Measurements from ENCODE around the gene CIB4.

CIB4 gene

DNA sequence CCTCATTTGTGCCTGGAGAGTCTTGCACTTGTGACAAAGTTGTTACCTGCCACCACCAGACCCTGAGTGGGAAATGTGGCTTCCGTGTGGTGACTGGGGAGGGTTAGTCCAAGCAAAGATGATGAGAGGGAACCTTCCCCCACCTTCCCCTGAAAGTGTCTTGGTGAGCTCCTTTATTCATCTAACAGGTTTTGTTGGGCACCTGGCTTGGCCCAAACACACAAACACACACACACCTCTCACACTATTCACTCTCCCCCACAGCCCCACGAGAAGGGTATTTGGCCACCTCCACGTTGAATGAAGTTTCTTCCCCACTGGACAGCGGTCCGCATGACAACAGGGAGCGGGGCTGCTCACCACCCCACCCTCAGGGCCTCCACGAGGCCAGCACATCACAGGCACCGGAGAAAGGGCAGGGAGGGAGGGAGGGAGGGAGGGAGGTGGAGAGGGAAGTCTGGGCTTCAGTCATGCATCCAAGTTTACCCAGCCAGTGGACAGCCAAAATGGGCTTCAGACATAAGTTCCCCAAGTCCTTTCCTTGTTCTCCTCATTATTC lies 1.4 kb downstream of the CIB4 start:
- no peak for ATAC-seq
- TF ChIP-seq CSDC2 (CRISPR knock-in tag; IDR thresholded peaks at IDR 0.05) (no peak), TOX (CRISPR knock-in tag; IDR thresholded peaks at IDR 0.05; ENCODE audit: borderline replicate concordance) (no peak), POU6F1 (CRISPR knock-in tag; IDR thresholded peaks at IDR 0.05; ENCODE audit: borderline replicate concordance, low read depth) (no peak), BACH2 (CRISPR knock-in tag; IDR thresholded peaks at IDR 0.05; ENCODE audit: borderline replicate concordance) (no peak), PPARA (CRISPR knock-in tag; IDR thresholded peaks at IDR 0.05; ENCODE audit: borderline replicate concordance) (no peak), TCF4 (CRISPR knock-in tag; IDR thresholded peaks at IDR 0.05; ENCODE audit: borderline replicate concordance) (no peak), ISL1 (CRISPR knock-in tag; IDR thresholded peaks at IDR 0.05) (no peak), ZFP3 (CRISPR knock-in tag; IDR thresholded peaks at IDR 0.05) (no peak), RARB (CRISPR knock-in tag; IDR thresholded peaks at IDR 0.05) (no peak), ZNF565 (CRISPR knock-in tag; conservative IDR thresholded peaks at IDR 0.05; ENCODE audit: low read depth) (no peak), ZNF8 (CRISPR knock-in tag; IDR thresholded peaks at IDR 0.05) (no peak), OSR1 (CRISPR knock-in tag; IDR thresholded peaks at IDR 0.05) (no peak), ZC3H10 (CRISPR knock-in tag; IDR thresholded peaks at IDR 0.05) (no peak), SNAI2 (CRISPR knock-in tag; IDR thresholded peaks at IDR 0.05) (no peak), TSHZ2 (CRISPR knock-in tag; IDR thresholded peaks at IDR 0.05) (no peak), GLIS3 (CRISPR knock-in tag; IDR thresholded peaks at IDR 0.05) (no peak), CREB5 (CRISPR knock-in tag; IDR thresholded peaks at IDR 0.05; ENCODE audit: low read depth) (no peak)
- TF ChIP-seq, protein P1, sequence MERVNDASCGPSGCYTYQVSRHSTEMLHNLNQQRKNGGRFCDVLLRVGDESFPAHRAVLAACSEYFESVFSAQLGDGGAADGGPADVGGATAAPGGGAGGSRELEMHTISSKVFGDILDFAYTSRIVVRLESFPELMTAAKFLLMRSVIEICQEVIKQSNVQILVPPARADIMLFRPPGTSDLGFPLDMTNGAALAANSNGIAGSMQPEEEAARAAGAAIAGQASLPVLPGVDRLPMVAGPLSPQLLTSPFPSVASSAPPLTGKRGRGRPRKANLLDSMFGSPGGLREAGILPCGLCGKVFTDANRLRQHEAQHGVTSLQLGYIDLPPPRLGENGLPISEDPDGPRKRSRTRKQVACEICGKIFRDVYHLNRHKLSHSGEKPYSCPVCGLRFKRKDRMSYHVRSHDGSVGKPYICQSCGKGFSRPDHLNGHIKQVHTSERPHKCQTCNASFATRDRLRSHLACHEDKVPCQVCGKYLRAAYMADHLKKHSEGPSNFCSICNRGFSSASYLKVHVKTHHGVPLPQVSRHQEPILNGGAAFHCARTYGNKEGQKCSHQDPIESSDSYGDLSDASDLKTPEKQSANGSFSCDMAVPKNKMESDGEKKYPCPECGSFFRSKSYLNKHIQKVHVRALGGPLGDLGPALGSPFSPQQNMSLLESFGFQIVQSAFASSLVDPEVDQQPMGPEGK (CRISPR knock-in tag; IDR thresholded peaks at IDR 0.05; ENCODE audit: borderline replicate concordance) = no peak

DNA sequence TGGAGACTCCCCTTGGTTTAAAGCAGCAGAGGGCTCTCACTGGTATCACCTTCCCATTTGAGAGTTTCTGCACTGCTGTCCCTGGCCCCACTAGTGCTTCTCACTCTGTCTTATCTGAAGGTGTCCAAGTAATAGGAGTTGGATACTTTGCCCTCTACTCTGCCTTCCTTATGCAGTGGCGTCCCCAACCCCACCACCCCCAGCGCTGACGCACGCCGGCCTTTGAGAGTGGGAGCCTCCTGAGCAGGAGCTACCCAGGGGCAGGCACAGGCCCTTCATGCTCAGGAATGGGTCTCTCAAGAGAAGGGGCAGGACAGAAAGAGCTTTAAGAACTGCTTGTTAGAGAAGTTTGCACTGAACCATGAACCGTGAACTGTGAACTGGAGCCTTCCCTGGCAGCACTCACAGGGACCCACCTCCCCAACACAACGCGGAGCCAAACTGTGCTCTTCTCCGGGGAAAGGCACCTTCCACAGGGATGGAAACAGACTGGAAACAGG lies 3.3 kb downstream of the CIB4 start:
- TF ChIP-seq, protein P2, sequence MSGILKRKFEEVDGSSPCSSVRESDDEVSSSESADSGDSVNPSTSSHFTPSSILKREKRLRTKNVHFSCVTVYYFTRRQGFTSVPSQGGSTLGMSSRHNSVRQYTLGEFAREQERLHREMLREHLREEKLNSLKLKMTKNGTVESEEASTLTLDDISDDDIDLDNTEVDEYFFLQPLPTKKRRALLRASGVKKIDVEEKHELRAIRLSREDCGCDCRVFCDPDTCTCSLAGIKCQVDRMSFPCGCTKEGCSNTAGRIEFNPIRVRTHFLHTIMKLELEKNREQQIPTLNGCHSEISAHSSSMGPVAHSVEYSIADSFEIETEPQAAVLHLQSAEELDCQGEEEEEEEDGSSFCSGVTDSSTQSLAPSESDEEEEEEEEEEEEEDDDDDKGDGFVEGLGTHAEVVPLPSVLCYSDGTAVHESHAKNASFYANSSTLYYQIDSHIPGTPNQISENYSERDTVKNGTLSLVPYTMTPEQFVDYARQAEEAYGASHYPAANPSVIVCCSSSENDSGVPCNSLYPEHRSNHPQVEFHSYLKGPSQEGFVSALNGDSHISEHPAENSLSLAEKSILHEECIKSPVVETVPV (CRISPR knock-in tag; IDR thresholded peaks at IDR 0.05) = no peak
- no peak for TF ChIP-seq BACH2 (CRISPR knock-in tag; IDR thresholded peaks at IDR 0.05; ENCODE audit: borderline replicate concordance)
- no peak for TF ChIP-seq PPARA (CRISPR knock-in tag; IDR thresholded peaks at IDR 0.05; ENCODE audit: borderline replicate concordance)
- TF ChIP-seq RARB (CRISPR knock-in tag; IDR thresholded peaks at IDR 0.05) = no peak
- no peak for ATAC-seq

- ATAC-seq = no peak
- TF ChIP-seq BACH2 (CRISPR knock-in tag; IDR thresholded peaks at IDR 0.05; ENCODE audit: borderline replicate concordance) = no peak
- no peak for TF ChIP-seq ESRRG (CRISPR knock-in tag; IDR thresholded peaks at IDR 0.05)
- TF ChIP-seq CSDC2 (CRISPR knock-in tag; IDR thresholded peaks at IDR 0.05) = no peak
- TF ChIP-seq ISL1 (CRISPR knock-in tag; IDR thresholded peaks at IDR 0.05) = no peak
- TF ChIP-seq ZFP3 (CRISPR knock-in tag; IDR thresholded peaks at IDR 0.05) = no peak
- no peak for TF ChIP-seq OSR1 (CRISPR knock-in tag; IDR thresholded peaks at IDR 0.05)
- no peak for TF ChIP-seq ZNF70 (CRISPR knock-in tag; IDR thresholded peaks at IDR 0.05)
- no peak for TF ChIP-seq ZC3H10 (CRISPR knock-in tag; IDR thresholded peaks at IDR 0.05)
- TF ChIP-seq RARB (CRISPR knock-in tag; IDR thresholded peaks at IDR 0.05) = no peak
- TF ChIP-seq, protein P2 (CRISPR knock-in tag; IDR thresholded peaks at IDR 0.05) = no peak
- no peak for TF ChIP-seq TOX (CRISPR knock-in tag; IDR thresholded peaks at IDR 0.05; ENCODE audit: borderline replicate concordance)
Observed at GRCh38 chr2:26636935-26637334, 4.2 kb downstream of the CIB4 start.

Data from SK-N-SH treated with all-trans-retinoic acid at 6 μM for 48 hours (cell line).